IMR-90 (cell line): ENCODE data around the gene IGLL5. TPM values are rescaled to one million over a fixed set of nuclear protein-coding genes. Genes with fewer than 3 reads are reported as not detected.

Source experiments
- ATAC-seq: fragments of 200-7000 bp; cut with Tn5 transposase; 2 replicates; pipeline ENCODE4 v1.9.1; 2020; ENCODE audit warnings: low read depth, mild to moderate bottlenecking, moderate library complexity
- BruUV-seq: library from RNA; stranded (reverse); fragments of 400-500 nt; replicated peaks from 2 replicates; lab custom pipeline; 2021; lab: Mats Ljungman, UMichigan
- CTCF ChIA-PET: fragments of 300-600 bp; formaldehyde crosslinking; extraction: SDS; loops from one replicate; lab custom pipeline; 2021; ENCODE audit warnings: antibody characterized with exemption; lab: Yijun Ruan, JAX
- POLR2A ChIA-PET: fragments of 300-600 bp; sonication (Branson Sonifier 250); formaldehyde crosslinking; loops from one replicate; lab custom pipeline; 2022; ENCODE audit warnings: antibody characterized with exemption; ENCODE audit not compliant: unreplicated experiment; lab: Charles Lee
- DNase-seq: peaks from one replicate; pipeline ENCODE4 v3.0.0; 2013
- H2AFZ ChIP-seq: replicated peaks from 2 replicates; pipeline ENCODE3; 2013; ENCODE audit warnings: low read length, mild to moderate bottlenecking; ENCODE audit not compliant: poor library complexity
- H2AK5ac ChIP-seq: 2 replicates; pipeline ENCODE4 v1.6.1; 2013; ENCODE audit warnings: low read depth, low read length, inconsistent platforms
- H2AK9ac ChIP-seq: replicated peaks from 2 replicates; pipeline ENCODE3; 2013; ENCODE audit warnings: mild to moderate bottlenecking, low read depth, low read length, moderate library complexity; ENCODE audit not compliant: poor library complexity
- H2BK120ac ChIP-seq: 2 replicates; pipeline ENCODE4 v1.6.1; 2013; ENCODE audit warnings: low read depth, low read length, inconsistent platforms
- H2BK15ac ChIP-seq: 3 replicates; pipeline ENCODE4 v1.6.1; 2013; ENCODE audit warnings: low read depth, low read length, inconsistent platforms
- H2BK20ac ChIP-seq: 2 replicates; pipeline ENCODE4 v1.6.1; 2013; ENCODE audit warnings: low read depth, mild to moderate bottlenecking, inconsistent platforms, low read length, moderate library complexity
- H2BK5ac ChIP-seq: 2 replicates; pipeline ENCODE4 v1.6.1; 2013; ENCODE audit warnings: mild to moderate bottlenecking, low read depth, low read length, inconsistent platforms; ENCODE audit not compliant: poor library complexity, severe bottlenecking
- H3K14ac ChIP-seq: replicated peaks from 2 replicates; pipeline ENCODE4 v1.6.1; 2013; ENCODE audit warnings: low read depth, low read length, inconsistent platforms
- H3K18ac ChIP-seq: 2 replicates; pipeline ENCODE4 v1.6.1; 2013; ENCODE audit warnings: low read depth, low read length, control low read depth
- H3K23ac ChIP-seq: 2 replicates; pipeline ENCODE4 v1.6.1; 2013; ENCODE audit warnings: low read depth, low read length, inconsistent platforms
- H3K27ac ChIP-seq: 2 replicates; pipeline ENCODE4 v1.5.1; 2013; ENCODE audit warnings: mild to moderate bottlenecking, control low read depth, low read length; ENCODE audit not compliant: insufficient read depth
- H3K27me3 ChIP-seq: 2 replicates; pipeline ENCODE4 v1.6.1; 2013; ENCODE audit warnings: low read length; ENCODE audit not compliant: control insufficient read depth, insufficient read depth
- H3K36me3 ChIP-seq: 2 replicates; pipeline ENCODE4 v1.6.1; 2013; ENCODE audit warnings: low read length, mixed read lengths; ENCODE audit not compliant: control insufficient read depth, insufficient read depth
- H3K4ac ChIP-seq: 2 replicates; pipeline ENCODE4 v1.6.1; 2013; ENCODE audit warnings: low read depth, low read length, inconsistent platforms
- H3K4me1 ChIP-seq: 2 replicates; pipeline ENCODE4 v1.6.1; 2013; ENCODE audit warnings: low read length, mixed read lengths; ENCODE audit not compliant: control insufficient read depth, insufficient read depth
- H3K4me2 ChIP-seq: 2 replicates; pipeline ENCODE4 v1.6.1; 2013; ENCODE audit warnings: low read depth, mild to moderate bottlenecking, control low read depth, low read length, moderate library complexity
- H3K4me3 ChIP-seq: 2 replicates; pipeline ENCODE4 v1.5.1; 2013; ENCODE audit warnings: low read depth, mild to moderate bottlenecking, control low read depth, low read length, moderate library complexity; ENCODE audit not compliant: insufficient read depth
- H3K56ac ChIP-seq: 2 replicates; pipeline ENCODE4 v1.6.1; 2013; ENCODE audit warnings: low read length, inconsistent platforms; ENCODE audit not compliant: insufficient read depth; ENCODE audit errors: extremely low read depth
- H3K79me1 ChIP-seq, 2 experiments: 2 replicates each; pipeline ENCODE4 v1.6.1; 2013; ENCODE audit warnings: low read length in 2 of 2, inconsistent platforms in 1 of 2, low read depth in 1 of 2
- H3K9ac ChIP-seq: 2 replicates; pipeline ENCODE4 v1.6.1; 2013; ENCODE audit warnings: low read depth, low read length, control low read depth
- H3K9me1 ChIP-seq: 2 replicates; pipeline ENCODE4 v1.6.1; 2013; ENCODE audit warnings: low read length, inconsistent platforms; ENCODE audit not compliant: insufficient read depth
- H3K9me3 ChIP-seq: 2 replicates; pipeline ENCODE4 v1.6.1; 2013; ENCODE audit warnings: low read length; ENCODE audit not compliant: control insufficient read depth, insufficient read depth
- H4K20me1 ChIP-seq: 2 replicates; pipeline ENCODE4 v1.6.1; 2013; ENCODE audit warnings: low read length, inconsistent platforms; ENCODE audit not compliant: insufficient read depth
- H4K5ac ChIP-seq: 2 replicates; pipeline ENCODE4 v1.6.1; 2013; ENCODE audit warnings: mild to moderate bottlenecking, low read depth, low read length, control low read depth
- H4K8ac ChIP-seq, 2 experiments: 2 replicates each; pipeline ENCODE4 v1.6.1; 2013; ENCODE audit warnings: low read depth in 2 of 2, low read length in 2 of 2, control low read depth in 1 of 2, inconsistent platforms in 1 of 2
- H4K91ac ChIP-seq: 2 replicates; pipeline ENCODE4 v1.6.1; 2013; ENCODE audit warnings: low read depth, low read length, inconsistent platforms; ENCODE audit not compliant: insufficient read depth
- BHLHE40 ChIP-seq: fragments of 150-350 bp; IDR thresholded peaks from 2 replicates; pipeline ENCODE4 v1.6.1; 2016; ENCODE audit warnings: mild to moderate bottlenecking, low read depth, low read length
- CEBPB ChIP-seq: IDR thresholded peaks from 2 replicates; pipeline ENCODE4 v1.6.1; 2012; ENCODE audit warnings: low read depth, low read length, improper control_type of control experiment
- CHD1 ChIP-seq: IDR thresholded peaks from 2 replicates; pipeline ENCODE4 v1.6.1; 2012; ENCODE audit warnings: low read depth, low read length, improper control_type of control experiment
- FOS ChIP-seq: fragments of 150-350 bp; IDR thresholded peaks from 2 replicates; pipeline ENCODE4 v1.6.1; 2016; ENCODE audit warnings: low read depth, low read length
- MAFK ChIP-seq: IDR thresholded peaks from 2 replicates; pipeline ENCODE4 v1.6.1; 2012; ENCODE audit warnings: low read depth, low read length, improper control_type of control experiment
- MAZ ChIP-seq: IDR thresholded peaks from 2 replicates; pipeline ENCODE4 v1.6.1; 2012; ENCODE audit warnings: low read depth, mild to moderate bottlenecking, low read length, improper control_type of control experiment, moderate library complexity, borderline replicate concordance
- MXI1 ChIP-seq: IDR thresholded peaks from 2 replicates; pipeline ENCODE4 v1.6.1; 2012; ENCODE audit warnings: low read depth, mild to moderate bottlenecking, low read length, moderate library complexity, borderline replicate concordance
- NFE2L2 ChIP-seq: fragments of 150-350 bp; IDR thresholded peaks from 2 replicates; pipeline ENCODE4 v1.6.1; 2016; ENCODE audit warnings: low read depth, mild to moderate bottlenecking, low read length
- POLR2A ChIP-seq: IDR thresholded peaks from 2 replicates; pipeline ENCODE4 v1.6.1; 2012; ENCODE audit warnings: mild to moderate bottlenecking, low read depth, low read length
- RAD21 ChIP-seq: IDR thresholded peaks from 2 replicates; pipeline ENCODE4 v1.6.1; 2012; ENCODE audit warnings: low read length, improper control_type of control experiment
- RCOR1 ChIP-seq: IDR thresholded peaks from 2 replicates; pipeline ENCODE4 v1.6.1; 2012; ENCODE audit warnings: mild to moderate bottlenecking, low read length, improper control_type of control experiment; ENCODE audit not compliant: insufficient replicate concordance
- RFX5 ChIP-seq: IDR thresholded peaks from 2 replicates; pipeline ENCODE4 v1.8.0; 2012; ENCODE audit warnings: low read depth, mild to moderate bottlenecking, low read length, moderate library complexity
- SMC3 ChIP-seq: fragments of 150-350 bp; IDR thresholded peaks from 2 replicates; pipeline ENCODE4 v1.6.1; 2016; ENCODE audit warnings: low read depth, mild to moderate bottlenecking, antibody characterized with exemption, low read length, moderate library complexity
- WGBS, 2 experiments: methylation state at CpG; one replicate each; pipeline versions ENCODE4 v1.1.5 to v1.1.7; 2013; ENCODE audit warnings: missing lambda C conversion rate in 2 of 2; ENCODE audit not compliant: insufficient read length in 1 of 2; ENCODE audit errors: extremely low coverage in 2 of 2; 5-methylcytosine and 5-hydroxymethylcytosine counted together
- dilution Hi-C: fragments of 300-500 bp; cut with HindIII; formaldehyde crosslinking; loops from one replicate; pipeline ENCODE4 v1.14.3; 2018; ENCODE audit warnings: low sequenced_read_pairs; ENCODE audit not compliant: unreplicated experiment
- in situ Hi-C: fragments of 300-500 bp; cut with MboI; formaldehyde crosslinking; loops from 3 replicates; pipeline ENCODE4 v1.14.3; 2019; ENCODE audit warnings: low sequenced_read_pairs, inconsistent platforms, mixed read lengths
- intact Hi-C: fragments of 100-400 bp; cut with micrococcal nuclease; formaldehyde crosslinking; loops from 2 replicates; pipeline ENCODE4 v1.10.0; 2022
- polyA plus RNA-seq, 3 experiments: library from polyadenylated mRNA; depleted of rRNA; stranded (reverse); fragments of >200 nt; gene quantifications; 2 replicates each; pipeline ENCODE4 v1.2.3, GENCODE V29; 2012; ENCODE audit warnings: low replicate concordance in 1 of 3
- total RNA-seq: library from RNA; depleted of rRNA; stranded (reverse); fragments of >200 nt; gene quantifications from 2 replicates; pipeline ENCODE4 v1.2.3, GENCODE V29; 2012
- TF ChIP-seq, protein P1 (sequence below): fragments of 150-350 bp; IDR thresholded peaks from 2 replicates; pipeline ENCODE4 v1.6.1; 2017; ENCODE audit warnings: mild to moderate bottlenecking, antibody characterized with exemption, low read length, low read depth
- TF ChIP-seq, protein P2 (sequence below): conservative IDR thresholded peaks from 2 replicates; pipeline ENCODE4 v1.5.1; 2012; ENCODE audit warnings: mild to moderate bottlenecking, low read depth, low read length, improper control_type of control experiment
- TF ChIP-seq, protein P3 (sequence below): fragments of 150-350 bp; IDR thresholded peaks from 2 replicates; pipeline ENCODE4 v1.6.1; 2016; ENCODE audit warnings: low read depth, mild to moderate bottlenecking, low read length, moderate library complexity, borderline replicate concordance

IGLL5 gene
- total and polyA plus RNA-seq, 2 of the 4 experiments (the other 2 are of a cell fraction): not detected

DNA sequence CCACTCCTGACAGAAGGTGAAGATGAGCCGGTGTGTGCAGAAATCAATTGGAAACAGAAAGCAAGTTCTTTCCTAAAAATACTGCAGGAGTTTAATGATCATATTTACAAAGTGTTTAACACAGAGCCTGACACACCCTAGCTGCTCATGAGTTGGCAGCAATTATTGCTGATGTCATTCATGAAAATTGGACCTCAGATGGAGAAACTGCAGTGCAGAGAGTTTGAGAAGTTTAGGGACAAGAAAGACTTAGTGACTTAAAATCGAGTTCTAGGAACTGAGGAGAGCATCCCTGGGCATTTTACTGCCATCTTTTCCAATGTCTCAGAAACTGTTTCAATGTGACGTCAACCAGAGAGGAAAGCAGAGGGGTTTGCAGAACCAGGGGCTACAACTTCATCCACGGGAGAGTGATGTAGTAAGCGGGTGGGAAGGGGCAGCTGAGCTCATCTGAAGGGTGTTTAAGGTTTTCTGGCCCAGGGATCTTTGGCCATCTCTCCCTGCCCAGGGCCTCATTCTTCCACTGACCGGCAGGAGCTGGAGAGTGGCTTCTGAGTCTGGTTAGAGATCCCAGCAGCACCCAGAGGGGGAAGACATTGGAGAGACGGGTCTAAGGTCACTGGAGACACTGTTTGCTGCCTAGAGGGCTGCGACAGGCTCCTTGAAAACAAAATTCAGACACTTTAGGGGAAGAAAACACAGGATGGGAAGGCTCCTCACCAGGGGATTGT is 21.1 kb upstream of the IGLL5 start:
- Histone ChIP-seq H2AK5ac (no peak overlapping the region), H2BK15ac (no peak overlapping the region), H2BK120ac (no peak overlapping the region), H3K9me3 (no peaks in the 10 kb centered on the region), H3K4me1 (no peaks in the 10 kb centered on the region), H3K56ac (no peak overlapping the region), H4K8ac (no peak overlapping the region), H4K5ac (no peak overlapping the region), H3K36me3 (no peaks in the 10 kb centered on the region), H3K4me2 (no peak overlapping the region), H4K20me1 (no peaks in the 10 kb centered on the region), H3K9ac (no peak overlapping the region), H3K9me1 (no peaks in the 10 kb centered on the region), H2BK5ac (no peak overlapping the region), H3K4ac (no peak overlapping the region), H2AFZ (no peak overlapping the region), H3K27me3 (peaks cover 8% of the 10 kb centered on the region), H2BK20ac (no peak overlapping the region), H3K23ac (no peak overlapping the region), H4K91ac (no peak overlapping the region), H3K27ac (no peak overlapping the region), H3K79me1 (no peaks in the 10 kb centered on the region), H3K14ac (no peak overlapping the region), H2AK9ac (no peak overlapping the region), H3K18ac (no peak overlapping the region), H3K4me3 (no peak overlapping the region)
- no TSS peak for BruUV-seq
- 40% methylated on average over 1 of the region's 8 CpGs; no CpG with 5 or more reads in 1 of the 2 experiments for WGBS, 2 experiments
- intact Hi-C loops (no loop called here), in situ Hi-C loops (no loop called here), dilution Hi-C loops (no loop called here)
- TF ChIP-seq SMC3: no peak
- no peak for TF ChIP-seq BHLHE40
- TF ChIP-seq, protein P1, sequence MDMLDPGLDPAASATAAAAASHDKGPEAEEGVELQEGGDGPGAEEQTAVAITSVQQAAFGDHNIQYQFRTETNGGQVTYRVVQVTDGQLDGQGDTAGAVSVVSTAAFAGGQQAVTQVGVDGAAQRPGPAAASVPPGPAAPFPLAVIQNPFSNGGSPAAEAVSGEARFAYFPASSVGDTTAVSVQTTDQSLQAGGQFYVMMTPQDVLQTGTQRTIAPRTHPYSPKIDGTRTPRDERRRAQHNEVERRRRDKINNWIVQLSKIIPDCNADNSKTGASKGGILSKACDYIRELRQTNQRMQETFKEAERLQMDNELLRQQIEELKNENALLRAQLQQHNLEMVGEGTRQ: no peak
- no peak for TF ChIP-seq POLR2A
- TF ChIP-seq, protein P2, sequence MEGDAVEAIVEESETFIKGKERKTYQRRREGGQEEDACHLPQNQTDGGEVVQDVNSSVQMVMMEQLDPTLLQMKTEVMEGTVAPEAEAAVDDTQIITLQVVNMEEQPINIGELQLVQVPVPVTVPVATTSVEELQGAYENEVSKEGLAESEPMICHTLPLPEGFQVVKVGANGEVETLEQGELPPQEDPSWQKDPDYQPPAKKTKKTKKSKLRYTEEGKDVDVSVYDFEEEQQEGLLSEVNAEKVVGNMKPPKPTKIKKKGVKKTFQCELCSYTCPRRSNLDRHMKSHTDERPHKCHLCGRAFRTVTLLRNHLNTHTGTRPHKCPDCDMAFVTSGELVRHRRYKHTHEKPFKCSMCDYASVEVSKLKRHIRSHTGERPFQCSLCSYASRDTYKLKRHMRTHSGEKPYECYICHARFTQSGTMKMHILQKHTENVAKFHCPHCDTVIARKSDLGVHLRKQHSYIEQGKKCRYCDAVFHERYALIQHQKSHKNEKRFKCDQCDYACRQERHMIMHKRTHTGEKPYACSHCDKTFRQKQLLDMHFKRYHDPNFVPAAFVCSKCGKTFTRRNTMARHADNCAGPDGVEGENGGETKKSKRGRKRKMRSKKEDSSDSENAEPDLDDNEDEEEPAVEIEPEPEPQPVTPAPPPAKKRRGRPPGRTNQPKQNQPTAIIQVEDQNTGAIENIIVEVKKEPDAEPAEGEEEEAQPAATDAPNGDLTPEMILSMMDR: no peak
- no peak for TF ChIP-seq MXI1
- no peak for TF ChIP-seq RCOR1
- no peak for TF ChIP-seq FOS
- TF ChIP-seq, protein P3, sequence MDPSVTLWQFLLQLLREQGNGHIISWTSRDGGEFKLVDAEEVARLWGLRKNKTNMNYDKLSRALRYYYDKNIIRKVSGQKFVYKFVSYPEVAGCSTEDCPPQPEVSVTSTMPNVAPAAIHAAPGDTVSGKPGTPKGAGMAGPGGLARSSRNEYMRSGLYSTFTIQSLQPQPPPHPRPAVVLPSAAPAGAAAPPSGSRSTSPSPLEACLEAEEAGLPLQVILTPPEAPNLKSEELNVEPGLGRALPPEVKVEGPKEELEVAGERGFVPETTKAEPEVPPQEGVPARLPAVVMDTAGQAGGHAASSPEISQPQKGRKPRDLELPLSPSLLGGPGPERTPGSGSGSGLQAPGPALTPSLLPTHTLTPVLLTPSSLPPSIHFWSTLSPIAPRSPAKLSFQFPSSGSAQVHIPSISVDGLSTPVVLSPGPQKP: no peak
- TF ChIP-seq MAZ: no peak
- no peak for TF ChIP-seq MAFK
- TF ChIP-seq CHD1: no peak
- no peak for TF ChIP-seq NFE2L2
- no peak for TF ChIP-seq RAD21
- TF ChIP-seq RFX5: no peak
- TF ChIP-seq CEBPB: no peak
- ChIA-PET POLR2A (no interaction called here), CTCF (no interaction called here)
- ATAC-seq (no peak), DNase-seq (no peak)
